EL (cell line): ENCODE measurements around the gene CH25H.
"Not testable (repeated sequence)": the region's sequence is repeated elsewhere in the genome, so short reads cannot be mapped to it uniquely, and the experiment has no call there.

Source experiments
- DNase-seq: peaks from one replicate; pipeline ENCODE4 v3.0.0-alpha.2; 2016

CH25H gene, protein sequence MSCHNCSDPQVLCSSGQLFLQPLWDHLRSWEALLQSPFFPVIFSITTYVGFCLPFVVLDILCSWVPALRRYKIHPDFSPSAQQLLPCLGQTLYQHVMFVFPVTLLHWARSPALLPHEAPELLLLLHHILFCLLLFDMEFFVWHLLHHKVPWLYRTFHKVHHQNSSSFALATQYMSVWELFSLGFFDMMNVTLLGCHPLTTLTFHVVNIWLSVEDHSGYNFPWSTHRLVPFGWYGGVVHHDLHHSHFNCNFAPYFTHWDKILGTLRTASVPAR

DNA sequence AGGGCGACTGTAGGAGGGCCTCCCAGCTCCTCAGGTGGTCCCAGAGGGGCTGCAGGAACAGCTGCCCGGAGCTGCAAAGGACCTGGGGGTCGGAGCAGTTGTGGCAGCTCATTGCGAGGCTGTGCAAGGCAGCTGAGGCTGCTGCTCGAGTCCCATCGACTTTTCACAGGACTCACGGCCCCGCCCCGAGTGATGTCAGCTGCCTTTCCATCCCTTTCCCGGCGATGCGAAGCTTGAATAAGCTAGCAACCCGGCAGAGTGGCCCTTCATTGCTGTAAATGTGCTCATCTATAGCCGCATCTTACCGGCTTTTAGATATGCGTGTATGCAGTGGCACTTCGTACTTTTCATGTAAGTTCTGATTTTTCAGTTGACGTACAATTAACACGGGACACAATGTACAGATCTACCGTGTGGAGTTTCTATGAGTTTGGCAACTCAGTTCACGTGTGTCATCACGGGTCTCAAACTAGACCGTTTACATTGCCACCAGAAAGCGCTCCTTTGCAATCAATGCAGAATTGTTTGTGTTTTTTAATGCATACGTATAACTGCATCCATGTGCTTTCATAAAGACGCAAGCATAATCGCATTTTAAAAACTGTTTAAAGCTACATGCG, at the start of gene CH25H:
CH25H (minus strand) TSS at position 137 of the 620 bp plus-strand sequence; CDS start at position 112, 25 bp downstream.
- DNase-seq = peak; percentile 82

DNA sequence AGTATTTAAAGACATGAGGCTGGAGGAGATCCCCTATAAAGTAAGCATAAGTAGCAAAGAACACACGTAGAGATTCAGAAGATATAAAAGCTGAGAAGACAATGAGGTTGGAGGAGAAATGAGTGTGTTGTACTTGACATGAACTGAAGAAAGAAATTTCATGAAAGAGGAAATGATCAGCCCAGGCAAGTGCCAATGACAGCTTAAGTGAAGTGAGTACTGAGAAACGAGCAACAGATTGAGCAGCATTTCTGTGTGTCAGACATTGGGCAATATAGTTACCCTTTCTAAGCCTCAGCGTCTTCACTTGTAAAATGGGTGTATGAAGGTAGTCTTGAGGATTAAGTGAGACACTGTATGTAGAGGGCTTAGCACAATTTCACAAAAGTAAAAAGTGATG, 49.2 kb upstream of the CH25H start:
- DNase-seq = no peak

DNA sequence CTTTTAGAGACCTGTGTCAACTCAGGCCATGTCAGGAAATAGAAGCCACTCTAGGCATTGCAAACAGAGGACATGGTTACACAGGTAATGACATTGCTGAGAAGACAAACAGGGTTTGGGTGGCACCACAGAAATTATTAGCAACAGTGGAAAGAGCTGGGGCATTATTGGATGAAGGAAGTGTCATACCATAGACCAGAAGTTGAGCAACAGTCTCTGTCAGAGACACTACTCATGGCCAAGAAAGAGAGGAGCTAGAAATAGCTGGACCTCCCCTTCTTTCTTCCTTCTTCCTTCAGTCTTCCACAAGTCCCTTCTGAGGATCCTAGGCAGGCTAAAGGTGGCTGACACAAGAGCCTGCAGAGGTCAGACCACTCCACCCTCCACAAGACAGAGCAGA, 48.7 kb upstream of the CH25H start:
- DNase-seq = no peak

DNA sequence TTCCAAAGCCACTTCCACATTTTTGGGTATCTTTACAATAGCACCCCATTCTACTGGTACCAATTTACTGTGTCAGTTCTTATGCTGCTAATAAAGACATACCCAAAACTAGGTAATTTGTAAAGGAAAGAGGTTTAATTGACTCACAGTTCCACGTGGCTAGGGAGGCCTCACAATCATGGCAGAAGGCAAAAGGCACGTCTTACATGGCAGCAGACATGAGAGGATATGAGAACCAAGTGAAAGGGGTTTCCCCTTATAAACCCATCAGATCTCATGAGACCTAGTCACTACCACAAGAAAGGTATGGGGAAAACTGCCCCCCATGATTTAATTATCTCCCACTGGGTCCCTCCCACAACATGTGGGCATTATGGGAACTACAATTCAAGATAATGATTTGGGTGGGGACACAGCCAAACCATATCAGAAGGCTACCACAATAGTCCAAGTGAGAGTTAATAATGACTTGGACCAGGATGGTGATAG, 48.0 kb upstream of the CH25H start:
- DNase-seq = not testable (repeated sequence)

DNA sequence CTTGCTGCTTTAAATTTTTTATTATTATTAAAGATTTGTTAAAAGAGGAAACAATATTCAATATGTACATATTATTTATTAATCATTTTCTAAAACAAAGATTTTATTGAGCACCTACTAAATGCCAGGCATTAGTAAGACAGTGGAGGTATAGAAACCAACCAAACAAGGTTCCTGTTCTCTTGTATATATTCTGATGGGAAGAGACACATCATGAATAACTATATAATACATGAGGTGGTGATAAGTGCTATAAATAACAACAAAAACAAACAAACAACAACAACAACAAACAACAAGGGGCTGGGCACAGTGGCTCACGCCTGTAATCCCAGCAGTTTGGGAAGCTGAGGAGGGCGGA, 45.1 kb upstream of the CH25H start:
- DNase-seq = no peak

DNA sequence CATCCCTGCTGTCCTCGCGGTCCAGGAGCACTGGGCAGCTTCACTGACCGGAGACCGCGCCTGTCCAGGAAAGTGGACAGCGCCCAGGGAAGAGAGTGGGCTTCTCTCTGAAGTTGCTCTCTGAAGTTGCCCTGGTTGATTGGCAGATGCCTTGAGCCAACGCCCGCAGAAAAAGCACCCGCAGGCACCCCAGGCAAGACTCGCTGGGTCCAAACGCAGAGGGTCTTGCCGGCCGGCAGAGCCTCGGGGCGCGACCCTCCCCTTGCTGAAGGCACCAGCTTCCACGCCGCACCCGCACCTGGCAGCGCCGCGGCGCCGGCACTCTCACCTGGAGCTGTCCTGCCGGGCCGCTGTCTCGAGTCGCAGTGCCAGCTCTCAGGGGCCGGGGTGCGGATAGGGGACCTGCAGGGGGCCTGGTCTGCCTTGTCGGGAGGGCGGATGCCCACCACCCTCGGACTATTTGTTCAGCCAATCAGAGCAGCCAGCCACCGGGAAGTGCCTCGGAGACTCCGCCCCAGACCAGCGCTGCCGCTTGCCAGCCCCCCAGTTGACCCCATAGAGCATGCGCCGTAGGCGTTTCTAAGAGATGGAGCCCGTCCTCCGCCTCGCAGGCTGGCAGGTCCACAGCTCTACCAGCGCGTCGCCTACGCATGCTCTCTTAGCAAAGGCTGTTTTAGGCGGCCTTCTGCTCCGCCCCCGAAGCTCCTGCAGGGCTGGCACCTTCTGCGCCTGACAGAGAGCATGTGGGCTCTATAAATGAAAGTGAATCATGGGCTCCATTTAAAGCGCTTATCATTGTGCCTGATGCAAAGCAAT, 44.5 kb upstream of the CH25H start, which contains the start of gene LIPA:
LIPA (minus strand) TSS at position 367 of the 816 bp plus-strand sequence. CDS start 4,127 bp downstream, outside the sequence.
- DNase-seq = peak; percentile 99

DNA sequence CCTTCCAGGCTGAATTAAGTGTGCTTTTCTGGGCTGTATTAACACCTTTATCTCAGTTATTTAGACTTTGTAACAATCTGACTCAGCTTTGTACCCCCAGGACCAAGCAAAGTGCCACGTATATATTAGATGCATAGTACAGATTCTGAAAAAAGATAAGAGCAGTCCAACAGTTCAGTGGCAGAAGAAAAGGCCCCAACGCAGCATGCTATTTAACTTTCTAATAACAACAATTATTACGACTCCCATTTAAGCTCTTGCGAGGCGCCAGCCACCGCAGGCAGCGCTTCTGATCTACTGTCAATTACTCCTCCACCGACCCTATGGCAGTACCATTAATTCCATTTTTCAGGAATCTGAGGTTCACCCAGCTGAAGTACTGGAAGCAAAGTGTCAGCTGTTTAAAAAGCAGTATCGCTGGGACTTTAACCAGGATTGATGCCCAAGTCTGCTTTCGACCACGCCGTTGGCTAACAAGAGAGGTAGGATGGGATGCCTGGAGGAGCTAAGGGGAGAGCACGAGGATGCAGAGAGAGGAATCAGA, 43.8 kb upstream of the CH25H start:
- DNase-seq = no peak

DNA sequence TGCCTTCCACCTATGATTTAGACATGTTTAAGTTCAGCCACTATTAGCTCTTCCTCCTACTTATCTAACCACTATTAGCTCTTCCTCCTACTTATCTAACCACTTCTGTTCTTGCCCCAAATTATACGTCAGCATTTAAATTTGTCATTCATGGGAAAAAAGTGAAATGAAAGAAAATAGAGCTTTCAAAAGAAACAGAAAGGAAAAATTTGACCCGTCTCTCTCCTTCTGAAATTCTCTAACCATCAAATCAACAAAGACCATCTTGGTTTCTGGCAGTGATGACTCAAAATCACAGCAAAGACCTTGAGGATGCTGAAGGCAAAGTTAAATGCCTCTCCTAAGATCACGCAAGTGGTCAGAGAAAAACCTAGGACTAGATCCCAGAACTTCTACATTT, 41.9 kb upstream of the CH25H start:
- no peak for DNase-seq

DNA sequence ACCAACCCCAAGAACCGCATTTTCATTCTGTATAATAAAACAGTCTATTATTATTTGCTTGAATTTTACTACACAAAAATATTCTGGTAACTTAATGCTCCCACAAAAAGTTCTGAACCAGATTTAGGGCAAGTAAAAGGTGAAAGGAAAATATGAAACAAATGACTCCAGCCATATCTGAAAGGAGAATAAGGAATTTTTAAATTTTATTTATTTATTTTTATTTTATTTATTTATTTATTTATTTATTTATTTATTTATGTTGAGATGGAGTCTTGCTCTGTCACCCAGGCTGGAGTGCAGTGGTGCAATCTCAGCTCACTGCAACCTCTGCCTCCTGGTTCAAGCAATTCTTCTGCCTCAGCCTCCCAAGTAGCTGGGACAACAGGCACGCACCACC, 40.5 kb upstream of the CH25H start:
- DNase-seq = not testable (repeated sequence)

DNA sequence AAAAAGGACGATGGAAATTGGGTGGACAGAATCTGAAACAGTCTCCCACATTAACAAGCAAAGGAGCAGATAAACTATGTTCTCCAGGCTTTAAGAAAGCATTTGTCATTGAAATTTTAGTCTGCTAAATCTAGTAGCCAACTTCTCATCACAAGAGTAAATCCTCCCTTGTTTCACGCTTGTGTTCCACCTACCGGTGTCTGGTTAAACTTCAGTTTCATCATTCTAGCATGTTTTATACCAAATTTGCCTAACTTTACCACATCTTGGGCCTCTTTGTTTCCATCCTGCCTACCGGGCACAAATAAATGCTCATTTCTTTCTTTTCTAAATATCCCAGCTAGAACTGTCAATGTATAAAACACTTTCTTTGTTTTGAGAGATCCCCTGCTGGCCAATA, 38.7 kb upstream of the CH25H start:
- DNase-seq = no peak

DNA sequence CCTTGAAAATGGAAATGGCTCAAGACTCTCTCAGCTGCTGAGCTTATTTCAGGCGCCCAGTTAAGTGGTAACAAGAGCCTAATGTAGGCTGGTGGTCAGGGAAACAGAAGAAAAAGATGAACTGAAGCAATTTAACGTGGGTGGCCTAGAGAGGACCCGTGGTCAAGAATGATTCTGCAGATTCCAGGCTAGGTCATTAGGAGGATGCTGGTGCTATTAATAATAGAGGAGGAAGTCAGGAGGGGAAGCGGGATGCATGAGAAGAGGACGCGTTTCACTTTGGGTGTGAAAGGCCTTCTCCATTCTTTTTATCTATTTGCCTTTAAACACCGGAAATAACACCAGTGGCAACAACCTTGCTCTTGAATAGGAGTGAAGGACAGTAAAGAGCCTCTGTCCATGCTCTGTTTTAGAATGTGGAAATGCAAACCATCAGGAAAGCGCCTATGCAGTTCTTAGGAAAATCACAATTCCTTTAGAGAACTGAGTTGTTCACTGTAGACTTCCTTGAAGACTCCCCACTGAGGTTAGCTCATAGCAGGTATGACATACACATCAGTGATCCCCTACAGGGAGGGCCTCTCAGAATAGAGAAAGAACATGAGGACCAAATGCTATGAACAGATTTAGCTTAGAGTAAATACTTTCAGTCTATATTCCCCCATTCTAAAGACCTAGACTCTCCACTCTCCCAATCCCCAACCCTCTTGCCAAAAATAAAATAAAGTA, 35.9 kb upstream of the CH25H start:
- no peak for DNase-seq

DNA sequence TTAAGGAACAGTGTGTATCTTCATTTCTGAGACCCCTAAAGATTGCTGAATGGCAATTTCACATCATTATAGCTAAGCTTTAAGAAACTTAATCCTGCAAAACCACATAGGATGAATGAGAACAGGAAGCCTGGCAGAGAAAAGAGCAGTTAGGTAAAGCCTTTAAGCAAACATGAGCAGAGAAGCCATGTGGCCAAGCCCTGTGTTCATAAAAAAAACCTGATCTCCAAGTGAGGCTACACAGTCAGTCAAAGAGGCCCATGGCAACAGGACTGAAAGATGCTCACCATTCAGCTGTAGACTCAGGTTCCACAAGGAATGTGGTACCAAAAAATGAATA, 35.2 kb upstream of the CH25H start:
- no peak for DNase-seq

DNA sequence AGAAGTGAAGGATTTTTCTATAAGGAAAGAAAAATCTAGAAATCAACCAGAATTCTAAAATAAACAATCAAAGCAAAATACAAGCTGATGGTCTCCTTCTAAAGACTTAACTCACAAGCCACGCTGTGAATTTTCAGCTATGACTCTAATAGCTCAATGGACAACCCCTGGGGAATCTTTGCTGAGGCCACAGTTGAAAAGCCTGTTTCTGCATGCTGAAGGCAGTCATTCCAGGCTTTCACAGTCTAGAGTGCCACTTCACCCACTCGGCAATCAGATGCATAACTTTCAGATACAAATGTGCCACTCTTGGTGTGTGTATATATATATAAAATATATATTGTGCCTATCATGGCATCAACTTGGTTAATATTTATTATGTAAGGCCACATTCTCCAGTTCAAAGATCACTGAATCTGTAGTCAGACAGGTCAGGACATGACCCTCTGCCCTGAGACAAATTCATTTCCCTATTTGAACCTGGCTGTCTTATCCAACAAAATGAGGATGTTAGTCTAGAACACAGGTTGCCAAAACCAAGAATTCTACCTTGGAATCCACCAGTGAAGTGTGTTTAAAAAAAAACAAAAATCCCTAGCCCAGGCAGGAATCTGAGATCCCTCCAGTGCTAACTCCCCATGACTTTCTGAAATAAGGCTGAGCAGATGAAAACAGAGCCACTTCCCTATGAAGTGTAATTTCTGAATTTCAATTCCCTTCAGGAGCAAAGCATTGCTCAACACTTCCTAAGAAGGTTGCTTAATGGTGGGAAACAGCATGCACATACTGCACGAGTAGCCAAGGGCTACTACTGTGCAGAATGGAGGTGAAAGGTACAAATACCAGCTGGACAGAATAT, 34.6 kb upstream of the CH25H start:
- no peak for DNase-seq

DNA sequence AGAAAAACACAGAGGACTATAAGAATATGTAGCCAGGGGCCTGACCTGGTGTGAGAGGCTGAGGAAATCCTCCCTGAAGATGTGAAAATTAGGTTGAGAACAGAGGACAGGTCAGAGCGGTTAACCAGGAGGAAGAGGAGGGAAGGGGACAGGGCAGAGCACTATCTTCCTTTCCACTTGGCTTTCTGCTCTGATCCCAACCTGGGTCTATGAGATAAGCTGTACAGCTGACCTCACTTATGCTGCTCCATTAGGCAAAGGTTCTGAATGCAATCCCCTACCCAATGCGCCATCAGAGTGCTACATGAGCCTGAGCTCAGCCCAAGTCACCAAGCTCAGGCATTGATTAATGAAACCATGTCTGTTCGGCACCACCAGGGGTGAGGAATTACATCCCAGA, 33.9 kb upstream of the CH25H start:
- DNase-seq = no peak

DNA sequence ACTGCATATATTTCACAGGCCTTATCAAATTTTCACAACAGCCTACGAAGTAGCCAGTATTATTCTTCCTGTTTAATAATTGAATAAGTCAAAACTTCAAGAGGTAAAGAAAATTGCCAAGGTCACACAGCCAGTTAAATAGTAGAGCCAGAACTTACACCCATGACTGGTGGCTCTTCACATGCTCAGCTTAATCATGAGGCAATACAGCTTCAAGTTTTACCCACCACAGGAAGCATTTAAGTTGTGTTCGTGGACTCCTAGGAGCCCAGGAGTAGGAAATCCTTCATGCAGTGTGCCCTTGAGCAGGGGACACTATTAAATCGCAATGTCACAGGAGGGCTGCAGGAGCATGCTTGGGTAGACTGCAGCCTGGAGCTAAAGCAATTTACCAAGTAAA, 33.4 kb upstream of the CH25H start:
- DNase-seq = no peak

DNA sequence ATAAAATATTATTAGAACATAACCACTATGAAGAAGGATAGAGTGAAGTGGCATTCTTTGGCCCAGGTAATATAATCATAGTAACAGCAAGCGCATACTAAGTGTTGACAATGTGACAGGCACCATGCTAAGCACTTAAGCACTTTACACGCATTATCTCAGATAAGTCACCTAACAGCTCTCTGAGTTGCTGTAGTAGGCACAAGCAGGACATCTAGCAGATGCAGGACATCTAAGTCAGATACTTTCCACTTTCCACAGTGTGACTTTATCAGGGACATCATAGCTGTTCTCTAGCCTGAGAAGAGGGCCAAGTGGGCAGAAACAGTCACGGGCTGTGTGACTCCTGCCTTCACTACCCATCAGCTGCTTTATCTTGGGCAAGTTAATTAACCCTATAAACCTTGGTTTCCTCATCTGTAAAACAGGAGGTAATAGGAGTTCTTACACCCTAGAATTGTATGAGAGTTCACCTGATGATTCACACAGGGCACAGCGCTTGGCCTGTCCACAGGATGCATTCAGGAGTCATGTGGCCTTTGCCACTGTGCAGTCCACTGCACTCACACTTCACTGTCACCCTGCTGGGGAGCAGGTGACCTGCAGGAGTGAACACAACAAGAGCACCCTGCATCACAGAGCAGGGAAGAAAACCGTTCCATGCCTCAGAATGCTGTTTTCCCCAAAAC, 32.0 kb upstream of the CH25H start:
- DNase-seq = no peak

DNA sequence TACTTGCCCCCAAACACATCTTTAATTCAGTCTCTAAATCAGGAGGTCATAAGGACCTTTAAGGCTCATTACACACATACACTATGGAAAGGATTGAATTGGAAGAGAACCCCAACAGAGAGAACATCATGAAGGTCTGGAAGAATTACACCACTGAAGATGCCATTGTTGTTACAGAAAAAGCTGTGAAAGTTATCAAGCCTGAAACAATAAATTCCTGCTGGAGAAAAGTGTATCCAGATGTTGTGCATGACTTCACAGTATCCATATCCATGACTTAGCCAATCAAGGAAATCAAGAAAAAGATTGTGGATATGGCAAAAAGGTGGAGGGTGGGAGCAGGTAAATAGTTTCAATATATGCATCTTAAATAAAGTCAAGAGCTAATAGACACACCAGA, 30.7 kb upstream of the CH25H start:
- no peak for DNase-seq

DNA sequence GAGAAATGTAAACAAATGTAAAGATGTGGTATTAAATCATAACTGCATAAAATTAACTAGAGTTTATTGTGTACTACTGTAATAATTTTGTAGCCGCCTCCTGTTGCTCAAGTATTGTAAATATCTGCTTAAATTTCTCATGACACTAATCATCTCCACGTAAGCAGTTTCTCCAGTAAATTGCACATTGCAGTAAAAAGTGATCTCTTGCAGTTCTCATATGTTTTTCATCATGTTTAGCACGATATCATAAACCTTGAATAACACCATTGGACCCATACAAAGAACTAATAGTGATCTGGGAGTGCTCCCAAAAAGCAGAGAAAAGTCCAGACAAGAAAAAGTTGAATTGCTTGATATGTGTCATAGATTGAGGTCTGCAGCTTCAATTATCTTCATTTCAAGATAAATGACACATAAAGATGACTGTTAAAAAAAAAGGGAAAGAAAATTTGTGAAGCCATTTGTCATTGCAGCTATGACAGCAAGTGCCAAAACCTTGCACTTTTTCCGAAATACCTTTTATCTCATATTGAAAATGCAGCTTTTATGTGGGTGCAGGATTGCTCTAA, 29.2 kb upstream of the CH25H start:
- no peak for DNase-seq

DNA sequence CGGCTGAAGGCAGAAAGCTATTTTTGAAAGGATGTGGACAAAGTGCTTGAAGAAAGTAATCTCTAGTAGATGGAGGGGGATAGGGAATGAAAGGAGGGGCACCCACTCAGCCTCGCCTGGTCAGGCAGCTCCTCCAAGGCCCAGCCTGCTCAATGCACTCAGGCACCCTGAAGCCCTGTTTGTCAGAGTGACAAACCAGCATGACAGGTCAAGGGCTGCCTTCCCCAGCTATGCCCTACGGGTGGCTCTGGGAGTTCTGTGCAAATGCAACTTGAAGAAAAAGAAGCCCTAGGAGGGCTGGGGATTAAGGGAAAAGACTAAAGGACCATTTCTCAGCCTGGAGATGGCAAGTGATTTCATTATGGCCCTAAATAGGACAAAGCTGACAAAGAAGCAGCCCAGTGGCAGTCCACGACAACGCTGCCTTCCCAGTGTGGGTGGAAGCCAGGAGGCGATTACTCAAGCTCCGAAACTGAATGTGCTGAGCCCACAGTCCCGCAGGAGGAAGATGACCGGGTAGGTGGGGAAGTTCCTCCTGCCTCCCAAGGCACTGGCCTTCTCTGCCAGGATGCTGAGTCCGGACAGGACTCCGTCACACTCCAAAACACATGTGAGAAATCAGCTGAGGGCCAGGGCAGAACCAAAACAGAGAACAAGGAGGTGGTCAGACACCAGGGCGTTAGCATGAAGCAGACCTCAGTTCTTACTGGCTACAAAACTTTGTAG, 28.1 kb upstream of the CH25H start:
- DNase-seq = no peak

DNA sequence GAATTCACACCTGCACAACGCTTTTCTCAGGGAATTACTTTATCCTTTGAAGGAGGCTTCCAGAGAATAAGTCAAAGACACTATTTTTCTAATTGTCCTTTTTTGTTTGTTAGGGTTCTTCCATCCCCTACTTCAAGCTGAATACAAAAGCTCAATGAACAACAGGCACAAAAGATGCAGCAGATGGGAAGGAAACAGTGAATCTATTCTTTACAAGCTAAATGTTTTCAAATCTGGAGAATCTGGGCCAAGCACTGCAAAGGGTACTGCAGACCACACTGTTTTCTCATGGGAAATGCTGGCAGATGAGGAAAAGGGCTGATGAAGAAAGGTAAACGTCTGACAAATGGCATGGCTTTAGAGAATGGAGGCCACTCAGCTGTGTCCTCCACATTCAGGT, 25.9 kb upstream of the CH25H start:
- no peak for DNase-seq
